Liver (tissue), 3 donors: Measurements from ENCODE around the gene TMED5.

Experiments
- TAF1 ChIP-seq: conservative IDR thresholded peaks from 2 replicates; pipeline ENCODE4 v1.6.1; 2016; ENCODE audit warnings: antibody characterized with exemption, mild to moderate bottlenecking
- TF ChIP-seq, protein P1 (sequence below): fragments of 150-350 bp; IDR thresholded peaks from 2 replicates; pipeline ENCODE4 v1.5.1; 2017; ENCODE audit warnings: improper control_type of control experiment, low read depth, low read length; ENCODE audit not compliant: missing input control
- TF ChIP-seq, protein P2 (sequence below): IDR thresholded peaks from 2 replicates; pipeline ENCODE4 v1.6.1; 2016; ENCODE audit warnings: antibody characterized with exemption
- TF ChIP-seq, protein P3 (sequence below): IDR thresholded peaks from 2 replicates; pipeline ENCODE4 v1.6.1; 2016; ENCODE audit warnings: antibody characterized with exemption
- TF ChIP-seq, protein P4 (sequence below): IDR thresholded peaks from 2 replicates; pipeline ENCODE4 v1.6.1; 2016; ENCODE audit warnings: antibody characterized with exemption
- TF ChIP-seq, protein P5 (sequence below): IDR thresholded peaks from 2 replicates; pipeline ENCODE4 v1.6.1; 2016; ENCODE audit warnings: antibody characterized with exemption, mild to moderate bottlenecking
- donor health status: healthy.
- donor health status: healthy.

DNA sequence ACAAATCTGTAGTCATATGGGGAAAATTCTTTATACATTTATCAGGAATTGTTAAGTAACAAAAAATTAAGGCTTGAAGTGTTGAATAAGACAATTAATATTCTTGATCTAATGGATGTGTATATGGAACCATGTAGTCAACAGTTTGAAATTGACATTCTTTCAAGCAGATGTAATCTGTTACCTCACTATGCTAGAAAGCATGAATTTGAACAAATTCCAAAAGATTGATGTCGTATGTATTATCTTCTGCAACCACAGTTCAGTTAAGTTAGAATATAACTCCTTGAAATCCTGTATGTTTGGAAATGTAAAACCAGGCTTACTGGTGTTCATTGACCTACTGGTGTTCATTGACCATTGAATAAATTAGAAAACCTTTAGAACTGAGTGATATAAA, 16.4 kb upstream of the TMED5 start:
- TF ChIP-seq, protein P1, sequence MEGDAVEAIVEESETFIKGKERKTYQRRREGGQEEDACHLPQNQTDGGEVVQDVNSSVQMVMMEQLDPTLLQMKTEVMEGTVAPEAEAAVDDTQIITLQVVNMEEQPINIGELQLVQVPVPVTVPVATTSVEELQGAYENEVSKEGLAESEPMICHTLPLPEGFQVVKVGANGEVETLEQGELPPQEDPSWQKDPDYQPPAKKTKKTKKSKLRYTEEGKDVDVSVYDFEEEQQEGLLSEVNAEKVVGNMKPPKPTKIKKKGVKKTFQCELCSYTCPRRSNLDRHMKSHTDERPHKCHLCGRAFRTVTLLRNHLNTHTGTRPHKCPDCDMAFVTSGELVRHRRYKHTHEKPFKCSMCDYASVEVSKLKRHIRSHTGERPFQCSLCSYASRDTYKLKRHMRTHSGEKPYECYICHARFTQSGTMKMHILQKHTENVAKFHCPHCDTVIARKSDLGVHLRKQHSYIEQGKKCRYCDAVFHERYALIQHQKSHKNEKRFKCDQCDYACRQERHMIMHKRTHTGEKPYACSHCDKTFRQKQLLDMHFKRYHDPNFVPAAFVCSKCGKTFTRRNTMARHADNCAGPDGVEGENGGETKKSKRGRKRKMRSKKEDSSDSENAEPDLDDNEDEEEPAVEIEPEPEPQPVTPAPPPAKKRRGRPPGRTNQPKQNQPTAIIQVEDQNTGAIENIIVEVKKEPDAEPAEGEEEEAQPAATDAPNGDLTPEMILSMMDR: no peak
- TF ChIP-seq TAF1: no peak
- TF ChIP-seq, protein P2, sequence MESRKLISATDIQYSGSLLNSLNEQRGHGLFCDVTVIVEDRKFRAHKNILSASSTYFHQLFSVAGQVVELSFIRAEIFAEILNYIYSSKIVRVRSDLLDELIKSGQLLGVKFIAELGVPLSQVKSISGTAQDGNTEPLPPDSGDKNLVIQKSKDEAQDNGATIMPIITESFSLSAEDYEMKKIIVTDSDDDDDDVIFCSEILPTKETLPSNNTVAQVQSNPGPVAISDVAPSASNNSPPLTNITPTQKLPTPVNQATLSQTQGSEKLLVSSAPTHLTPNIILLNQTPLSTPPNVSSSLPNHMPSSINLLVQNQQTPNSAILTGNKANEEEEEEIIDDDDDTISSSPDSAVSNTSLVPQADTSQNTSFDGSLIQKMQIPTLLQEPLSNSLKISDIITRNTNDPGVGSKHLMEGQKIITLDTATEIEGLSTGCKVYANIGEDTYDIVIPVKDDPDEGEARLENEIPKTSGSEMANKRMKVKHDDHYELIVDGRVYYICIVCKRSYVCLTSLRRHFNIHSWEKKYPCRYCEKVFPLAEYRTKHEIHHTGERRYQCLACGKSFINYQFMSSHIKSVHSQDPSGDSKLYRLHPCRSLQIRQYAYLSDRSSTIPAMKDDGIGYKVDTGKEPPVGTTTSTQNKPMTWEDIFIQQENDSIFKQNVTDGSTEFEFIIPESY: no peak
- TF ChIP-seq, protein P3, sequence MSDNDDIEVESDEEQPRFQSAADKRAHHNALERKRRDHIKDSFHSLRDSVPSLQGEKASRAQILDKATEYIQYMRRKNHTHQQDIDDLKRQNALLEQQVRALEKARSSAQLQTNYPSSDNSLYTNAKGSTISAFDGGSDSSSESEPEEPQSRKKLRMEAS: no peak
- TF ChIP-seq, protein P4, sequence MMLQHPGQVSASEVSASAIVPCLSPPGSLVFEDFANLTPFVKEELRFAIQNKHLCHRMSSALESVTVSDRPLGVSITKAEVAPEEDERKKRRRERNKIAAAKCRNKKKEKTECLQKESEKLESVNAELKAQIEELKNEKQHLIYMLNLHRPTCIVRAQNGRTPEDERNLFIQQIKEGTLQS: no peak
- TF ChIP-seq, protein P5, sequence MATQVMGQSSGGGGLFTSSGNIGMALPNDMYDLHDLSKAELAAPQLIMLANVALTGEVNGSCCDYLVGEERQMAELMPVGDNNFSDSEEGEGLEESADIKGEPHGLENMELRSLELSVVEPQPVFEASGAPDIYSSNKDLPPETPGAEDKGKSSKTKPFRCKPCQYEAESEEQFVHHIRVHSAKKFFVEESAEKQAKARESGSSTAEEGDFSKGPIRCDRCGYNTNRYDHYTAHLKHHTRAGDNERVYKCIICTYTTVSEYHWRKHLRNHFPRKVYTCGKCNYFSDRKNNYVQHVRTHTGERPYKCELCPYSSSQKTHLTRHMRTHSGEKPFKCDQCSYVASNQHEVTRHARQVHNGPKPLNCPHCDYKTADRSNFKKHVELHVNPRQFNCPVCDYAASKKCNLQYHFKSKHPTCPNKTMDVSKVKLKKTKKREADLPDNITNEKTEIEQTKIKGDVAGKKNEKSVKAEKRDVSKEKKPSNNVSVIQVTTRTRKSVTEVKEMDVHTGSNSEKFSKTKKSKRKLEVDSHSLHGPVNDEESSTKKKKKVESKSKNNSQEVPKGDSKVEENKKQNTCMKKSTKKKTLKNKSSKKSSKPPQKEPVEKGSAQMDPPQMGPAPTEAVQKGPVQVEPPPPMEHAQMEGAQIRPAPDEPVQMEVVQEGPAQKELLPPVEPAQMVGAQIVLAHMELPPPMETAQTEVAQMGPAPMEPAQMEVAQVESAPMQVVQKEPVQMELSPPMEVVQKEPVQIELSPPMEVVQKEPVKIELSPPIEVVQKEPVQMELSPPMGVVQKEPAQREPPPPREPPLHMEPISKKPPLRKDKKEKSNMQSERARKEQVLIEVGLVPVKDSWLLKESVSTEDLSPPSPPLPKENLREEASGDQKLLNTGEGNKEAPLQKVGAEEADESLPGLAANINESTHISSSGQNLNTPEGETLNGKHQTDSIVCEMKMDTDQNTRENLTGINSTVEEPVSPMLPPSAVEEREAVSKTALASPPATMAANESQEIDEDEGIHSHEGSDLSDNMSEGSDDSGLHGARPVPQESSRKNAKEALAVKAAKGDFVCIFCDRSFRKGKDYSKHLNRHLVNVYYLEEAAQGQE: no peak
